Right lobe of liver (tissue), 6 donors: Measurements from ENCODE around the gene DRC1. TPM values are rescaled to one million over a fixed set of nuclear protein-coding genes. Genes with fewer than 3 reads are reported as not detected.

ENCODE experiments used
- ATAC-seq, 4 donors: fragments of 200-7000 bp; cut with Tn5 transposase; one replicate each; pipeline ENCODE4 v1.9.1; 2020; ENCODE audit warnings: mild to moderate bottlenecking in 4 of 4, moderate library complexity in 4 of 4
- DNase-seq, 3 donors: peaks; one replicate each; pipeline ENCODE4 v3.0.0-alpha.2; 2020
- H3K27ac ChIP-seq, 3 donors: fragments of 200-600 bp; one replicate each; pipeline ENCODE4 v1.8.0; 2022
- H3K27me3 ChIP-seq, 2 donors: fragments of 200-600 bp; one replicate each; pipeline ENCODE4 v1.8.0; 2022
- H3K36me3 ChIP-seq, 4 donors: fragments of 200-600 bp; sonication (generic) in 1 of 4; one replicate each; pipeline versions ENCODE4 v1.5.1 to v1.8.0; 2017 to 2022; ENCODE audit warnings: control low read depth in 1 of 4
- H3K4me1 ChIP-seq, 4 donors: fragments of 200-600 bp; sonication (generic) in 1 of 4; one replicate each; pipeline versions ENCODE4 v1.5.1 to v1.8.0; 2017 to 2022; ENCODE audit warnings: control low read depth in 1 of 4
- H3K4me3 ChIP-seq, 3 donors: fragments of 200-600 bp; one replicate each; pipeline ENCODE4 v1.8.0; 2022
- H3K9me3 ChIP-seq, 4 donors: fragments of 200-600 bp; sonication (generic) in 1 of 4; one replicate each; pipeline versions ENCODE4 v1.5.1 to v1.8.0; 2017 to 2022; ENCODE audit warnings: control low read depth in 1 of 4
- POLR2A ChIP-seq: fragments of 450-650 bp; IDR thresholded peaks from one replicate; pipeline ENCODE4 v1.6.1; 2017; ENCODE audit warnings: antibody characterized with exemption, mild to moderate bottlenecking
- WGBS: methylation state at CpG from one replicate; pipeline ENCODE4 v1.1.6; 2018; ENCODE audit warnings: low coverage, low lambda C conversion rate; ENCODE audit not compliant: insufficient coverage; ENCODE audit errors: missing lambda C conversion rate; 5-methylcytosine and 5-hydroxymethylcytosine counted together
- intact Hi-C, 2 donors: fragments of 100-400 bp; cut with DNase I; formaldehyde crosslinking; loops; one replicate each; pipeline versions ENCODE4 v1.11.2 to v1.14.1; 2022
- total RNA-seq, 6 experiments: library from RNA; depleted of rRNA in 2 of 6; stranded (reverse); fragments of >200 nt in 2 of 6; fragmentation: NEBNext Ultra II Directional in 3 of 6; extraction: Animal tissue kit (Norgen Biotek cat#: 25700) in 3 of 6; gene quantifications; one replicate each; pipeline versions ENCODE4 v1.1.0 to v1.2.4, GENCODE V29; 2016 to 2023
- TF ChIP-seq, protein P1 (sequence below), 4 donors: fragments of 200-600 bp in 3 of 4; fragments of 450-650 bp in 1 of 4; IDR thresholded peaks; one replicate each; pipeline versions ENCODE4 v1.5.1 to v1.8.0; 2016 to 2022; ENCODE audit warnings: antibody characterized with exemption in 4 of 4, mild to moderate bottlenecking in 2 of 4
- donor health status: DM: no; HTN: yes; CAD: no.
- donor health status: DM: no; HTN: no; CAD: no.
- donor health status: DM: no; HTN: no; CAD: no.
- donor health status: DM: no; HTN: yes; CAD: no.
- donor health status: DM: no; HTN: yes; CAD: no.

The DRC1 gene
- total RNA-seq, 6 experiments from 2014 or later, result 0.31 TPM; not detected in 4

- Histone ChIP-seq H3K27me3 (no peaks in the 10 kb centered on the region), H3K9me3 (no peaks in the 10 kb centered on the region), H3K4me3 (no peak overlapping the region), H3K27ac (no peak overlapping the region), H3K4me1 (no peaks in the 10 kb centered on the region), H3K36me3 (no peaks in the 10 kb centered on the region)
- WGBS, result 89% methylated on average over 2 of the region's 2 CpGs
- TF ChIP-seq POLR2A, result no peak
- TF ChIP-seq, protein P1, sequence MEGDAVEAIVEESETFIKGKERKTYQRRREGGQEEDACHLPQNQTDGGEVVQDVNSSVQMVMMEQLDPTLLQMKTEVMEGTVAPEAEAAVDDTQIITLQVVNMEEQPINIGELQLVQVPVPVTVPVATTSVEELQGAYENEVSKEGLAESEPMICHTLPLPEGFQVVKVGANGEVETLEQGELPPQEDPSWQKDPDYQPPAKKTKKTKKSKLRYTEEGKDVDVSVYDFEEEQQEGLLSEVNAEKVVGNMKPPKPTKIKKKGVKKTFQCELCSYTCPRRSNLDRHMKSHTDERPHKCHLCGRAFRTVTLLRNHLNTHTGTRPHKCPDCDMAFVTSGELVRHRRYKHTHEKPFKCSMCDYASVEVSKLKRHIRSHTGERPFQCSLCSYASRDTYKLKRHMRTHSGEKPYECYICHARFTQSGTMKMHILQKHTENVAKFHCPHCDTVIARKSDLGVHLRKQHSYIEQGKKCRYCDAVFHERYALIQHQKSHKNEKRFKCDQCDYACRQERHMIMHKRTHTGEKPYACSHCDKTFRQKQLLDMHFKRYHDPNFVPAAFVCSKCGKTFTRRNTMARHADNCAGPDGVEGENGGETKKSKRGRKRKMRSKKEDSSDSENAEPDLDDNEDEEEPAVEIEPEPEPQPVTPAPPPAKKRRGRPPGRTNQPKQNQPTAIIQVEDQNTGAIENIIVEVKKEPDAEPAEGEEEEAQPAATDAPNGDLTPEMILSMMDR (IDR thresholded peaks at IDR 0.05), result no peak
- ATAC-seq, result no peak
- intact Hi-C loops, result no loop called here
- no peak for DNase-seq
Measured at GRCh38 chr2:26356111-26356510, 45.6 kb upstream of the DRC1 start.

- Histone ChIP-seq H3K36me3 (no peaks in the 10 kb centered on the region), H3K9me3 (no peaks in the 10 kb centered on the region), H3K27ac (no peak overlapping the region), H3K27me3 (no peaks in the 10 kb centered on the region), H3K4me1 (no peaks in the 10 kb centered on the region), H3K4me3 (no peak overlapping the region)
- ATAC-seq (no peak), DNase-seq (no peak)
- 95% methylated on average over 2 of the region's 2 CpGs for WGBS
- TF ChIP-seq POLR2A, result no peak
- TF ChIP-seq, protein P1 (IDR thresholded peaks at IDR 0.05), result no peak
- intact Hi-C loops, result no loop called here
Measured at GRCh38 chr2:26356771-26357170, 44.9 kb upstream of the DRC1 start.

DNA sequence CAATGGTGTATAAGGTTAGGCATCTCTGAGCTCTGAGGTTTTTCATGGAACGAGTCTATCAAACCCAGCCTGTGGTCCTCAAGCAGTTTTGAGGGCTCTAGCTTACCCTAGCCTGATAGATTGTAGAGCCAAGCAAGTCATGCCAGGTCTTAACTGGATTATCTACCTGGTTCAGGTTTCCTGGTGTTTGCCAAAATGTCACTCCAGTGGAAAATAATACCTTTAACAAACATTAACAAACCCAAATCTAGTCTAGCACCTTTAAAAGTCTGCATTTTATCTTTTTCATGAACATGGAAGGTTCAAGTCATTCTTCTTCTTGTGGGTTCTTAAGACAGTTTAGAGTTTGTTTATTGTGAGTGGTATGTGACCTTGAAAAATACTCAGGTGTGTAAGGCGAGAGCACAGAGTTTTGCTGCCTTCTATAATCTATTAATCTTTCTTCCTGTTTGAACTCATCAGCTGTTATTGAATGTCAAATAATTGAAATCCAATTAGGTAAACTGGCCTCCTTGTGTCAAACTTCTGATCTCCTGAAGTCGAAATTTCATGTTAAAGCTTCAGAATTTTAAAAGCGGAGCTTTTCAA, 41.7 kb upstream of the DRC1 start:
- no peaks in the 10 kb centered on the region for H3K9me3 ChIP-seq
- no peaks in the 10 kb centered on the region for H3K36me3 ChIP-seq
- H3K27ac ChIP-seq, result no peak overlapping the region
- intact Hi-C loops, result no loop called here
- 84% methylated on average over 4 of the region's 4 CpGs for WGBS
- H3K4me1 ChIP-seq, result peaks cover 0 to 11% (median 3%) of the 10 kb centered on the region in 4 donors
- DNase-seq, result no peak
- no peak overlapping the region for H3K4me3 ChIP-seq
- H3K27me3 ChIP-seq, result no peaks in the 10 kb centered on the region
- TF ChIP-seq POLR2A, result no peak
- TF ChIP-seq, protein P1 (IDR thresholded peaks at IDR 0.05), result no peak
- ATAC-seq, result no peak

- no peak for TF ChIP-seq POLR2A
- TF ChIP-seq, protein P1 (IDR thresholded peaks at IDR 0.05), result no peak
- Histone ChIP-seq H3K27me3 (no peaks in the 10 kb centered on the region), H3K27ac (peak overlapping the region in 1 of 3 donors; percentile 9), H3K9me3 (no peaks in the 10 kb centered on the region), H3K4me3 (no peak overlapping the region), H3K36me3 (peaks cover 0 to 14% (median 0%) of the 10 kb centered on the region in 4 donors), H3K4me1 (peaks cover 0 to 11% (median 3%) of the 10 kb centered on the region in 4 donors)
- intact Hi-C loops, result no loop called here
- 48% methylated on average over 4 of the region's 4 CpGs for WGBS
- ATAC-seq (peak; percentile 88 to 99 (median 92)), DNase-seq (no peak)
Measured at GRCh38 chr2:26363323-26363722, 38.4 kb upstream of the DRC1 start.
